OCI-LY3 (cell line): ENCODE data around the gene MAOA.

Experiments
- EZH2phosphoT487 ChIP-seq: fragments of 200-600 bp; shearing (Covaris generic); IDR thresholded peaks from 2 replicates; pipeline ENCODE4 v1.6.1; 2018; ENCODE audit warnings: antibody characterized with exemption, mixed run types, low read depth
- TF ChIP-seq, protein P1 (sequence below): fragments of 200-600, 300-600 bp; sonication (generic); IDR thresholded peaks from 2 replicates; pipeline ENCODE4 v1.5.1; 2014; ENCODE audit warnings: antibody characterized with exemption, low read length, low read depth

DNA sequence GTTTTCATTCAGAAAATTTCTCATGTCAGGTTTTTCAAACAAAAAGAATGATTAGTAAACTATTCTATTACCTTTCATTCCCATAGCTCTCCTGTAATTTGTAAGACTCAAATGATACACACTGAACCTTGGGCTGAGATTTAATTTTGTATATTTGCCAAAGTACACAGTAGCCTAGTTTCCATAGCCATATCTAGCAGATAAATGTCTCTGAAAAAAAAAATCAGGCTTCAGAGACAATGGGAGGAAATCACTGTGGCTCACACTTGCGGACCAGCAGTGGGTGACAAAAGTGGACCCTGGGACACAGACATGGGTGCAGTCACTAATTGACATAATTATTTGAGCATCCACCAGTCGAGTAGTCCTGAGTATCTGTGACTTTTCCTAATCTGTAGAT, 46.6 kb downstream of the MAOA start:
- TF ChIP-seq, protein P1, sequence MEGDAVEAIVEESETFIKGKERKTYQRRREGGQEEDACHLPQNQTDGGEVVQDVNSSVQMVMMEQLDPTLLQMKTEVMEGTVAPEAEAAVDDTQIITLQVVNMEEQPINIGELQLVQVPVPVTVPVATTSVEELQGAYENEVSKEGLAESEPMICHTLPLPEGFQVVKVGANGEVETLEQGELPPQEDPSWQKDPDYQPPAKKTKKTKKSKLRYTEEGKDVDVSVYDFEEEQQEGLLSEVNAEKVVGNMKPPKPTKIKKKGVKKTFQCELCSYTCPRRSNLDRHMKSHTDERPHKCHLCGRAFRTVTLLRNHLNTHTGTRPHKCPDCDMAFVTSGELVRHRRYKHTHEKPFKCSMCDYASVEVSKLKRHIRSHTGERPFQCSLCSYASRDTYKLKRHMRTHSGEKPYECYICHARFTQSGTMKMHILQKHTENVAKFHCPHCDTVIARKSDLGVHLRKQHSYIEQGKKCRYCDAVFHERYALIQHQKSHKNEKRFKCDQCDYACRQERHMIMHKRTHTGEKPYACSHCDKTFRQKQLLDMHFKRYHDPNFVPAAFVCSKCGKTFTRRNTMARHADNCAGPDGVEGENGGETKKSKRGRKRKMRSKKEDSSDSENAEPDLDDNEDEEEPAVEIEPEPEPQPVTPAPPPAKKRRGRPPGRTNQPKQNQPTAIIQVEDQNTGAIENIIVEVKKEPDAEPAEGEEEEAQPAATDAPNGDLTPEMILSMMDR = no peak
- TF ChIP-seq EZH2phosphoT487 = no peak
